ENCODE measurements around the gene TMEM17. TPM values are rescaled to one million over a fixed set of nuclear protein-coding genes. Genes with fewer than 3 reads are reported as not detected.

TMEM17 gene
- total and polyA plus RNA-seq, 2 donors (not counting 3 experiments of a cell fraction or from before 2014, with no cell fraction given) = 0.91 to 2.0 TPM

DNA sequence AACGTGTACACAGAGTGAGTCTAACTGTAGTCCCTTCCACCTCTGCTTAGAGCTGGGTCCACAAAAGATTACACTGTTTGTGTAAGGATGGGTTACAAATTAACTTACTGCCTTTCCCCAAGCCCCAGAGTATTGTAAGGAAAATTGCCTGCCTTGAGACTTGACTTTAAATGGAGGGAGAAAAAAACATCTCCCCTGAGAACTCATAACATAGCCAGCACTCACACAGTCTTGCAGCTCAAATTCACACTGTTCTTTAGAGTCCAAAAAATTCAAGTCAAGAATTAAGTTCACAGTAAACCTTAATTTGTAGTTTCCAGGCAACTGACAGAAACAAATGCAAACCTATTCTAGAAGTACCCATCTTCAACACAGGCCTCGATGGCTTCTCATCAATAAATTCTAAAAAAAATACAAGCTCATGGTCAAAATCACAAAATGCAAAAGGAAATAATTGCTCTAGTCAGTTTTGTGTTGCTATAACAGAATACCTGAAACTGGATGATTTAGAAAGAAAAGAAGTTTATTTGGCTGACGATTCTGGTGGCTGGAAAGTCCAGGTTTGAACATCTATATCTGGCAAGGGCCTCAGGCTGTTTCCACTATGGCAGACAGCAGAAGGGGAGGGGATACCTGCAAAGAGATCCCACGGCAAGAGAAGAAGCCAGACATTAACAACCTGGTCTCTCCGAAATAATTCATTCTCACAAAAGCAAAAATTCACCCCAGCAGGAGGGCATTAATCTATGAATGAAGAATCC lies 34.6 kb upstream of the TMEM17 start:
- Histone ChIP-seq H3K79me2 (ENCODE audit: control insufficient read depth, insufficient read depth, low read length) (no peaks in the 10 kb centered on the region), H3K4me2 (ENCODE audit: insufficient read depth, low read length) (no peak overlapping the region), H3K4me3 (replicated peaks in 1 of 3; ENCODE audit: insufficient read depth in 1 of 3, low read depth in 1 of 3, low read length in 3 of 3) (no peak overlapping the region), H3K9me3 (replicated peaks; ENCODE audit: control insufficient read depth, insufficient read depth, low read length) (no peaks in the 10 kb centered on the region), H3K4me1 (ENCODE audit: control insufficient read depth, extremely low read depth, insufficient read depth, low read length) (no peaks in the 10 kb centered on the region), H3K27me3 (ENCODE audit: control insufficient read depth in 2 of 2, insufficient read depth in 2 of 2, low read length in 2 of 2) (no peaks in the 10 kb centered on the region), H3K36me3 (ENCODE audit: control insufficient read depth in 2 of 2, extremely low read depth in 1 of 2, insufficient read depth in 2 of 2, low read length in 2 of 2) (no peaks in the 10 kb centered on the region), H3K9ac (replicated peaks; ENCODE audit: extremely low read depth, insufficient read depth, low read length) (no peak overlapping the region), H3K9me1 (replicated peaks; ENCODE audit: control insufficient read depth, extremely low read depth, insufficient read depth, low read length) (no peaks in the 10 kb centered on the region), H4K20me1 (replicated peaks; ENCODE audit: control insufficient read depth, extremely low read depth, insufficient read depth, low read length) (no peaks in the 10 kb centered on the region), H2AFZ (ENCODE audit: low read depth, low read length) (no peak overlapping the region), H3K27ac (ENCODE audit: insufficient read depth, low read depth, low read length) (no peak overlapping the region)
- TF ChIP-seq, protein P1, sequence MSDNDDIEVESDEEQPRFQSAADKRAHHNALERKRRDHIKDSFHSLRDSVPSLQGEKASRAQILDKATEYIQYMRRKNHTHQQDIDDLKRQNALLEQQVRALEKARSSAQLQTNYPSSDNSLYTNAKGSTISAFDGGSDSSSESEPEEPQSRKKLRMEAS (IDR thresholded peaks at IDR 0.05; ENCODE audit: insufficient read depth, insufficient read length) = no peak
- TF ChIP-seq, protein P2, sequence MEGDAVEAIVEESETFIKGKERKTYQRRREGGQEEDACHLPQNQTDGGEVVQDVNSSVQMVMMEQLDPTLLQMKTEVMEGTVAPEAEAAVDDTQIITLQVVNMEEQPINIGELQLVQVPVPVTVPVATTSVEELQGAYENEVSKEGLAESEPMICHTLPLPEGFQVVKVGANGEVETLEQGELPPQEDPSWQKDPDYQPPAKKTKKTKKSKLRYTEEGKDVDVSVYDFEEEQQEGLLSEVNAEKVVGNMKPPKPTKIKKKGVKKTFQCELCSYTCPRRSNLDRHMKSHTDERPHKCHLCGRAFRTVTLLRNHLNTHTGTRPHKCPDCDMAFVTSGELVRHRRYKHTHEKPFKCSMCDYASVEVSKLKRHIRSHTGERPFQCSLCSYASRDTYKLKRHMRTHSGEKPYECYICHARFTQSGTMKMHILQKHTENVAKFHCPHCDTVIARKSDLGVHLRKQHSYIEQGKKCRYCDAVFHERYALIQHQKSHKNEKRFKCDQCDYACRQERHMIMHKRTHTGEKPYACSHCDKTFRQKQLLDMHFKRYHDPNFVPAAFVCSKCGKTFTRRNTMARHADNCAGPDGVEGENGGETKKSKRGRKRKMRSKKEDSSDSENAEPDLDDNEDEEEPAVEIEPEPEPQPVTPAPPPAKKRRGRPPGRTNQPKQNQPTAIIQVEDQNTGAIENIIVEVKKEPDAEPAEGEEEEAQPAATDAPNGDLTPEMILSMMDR (IDR thresholded peaks at IDR 0.05; ENCODE audit: extremely low read depth in 1 of 2, insufficient read depth in 1 of 2, low read depth in 1 of 2, low read length in 2 of 2) = no peak
- no peak for TF ChIP-seq JUN (IDR thresholded peaks at IDR 0.05; ENCODE audit: borderline replicate concordance, insufficient read depth, insufficient read length, low read depth)
- no peak for TF ChIP-seq POLR2AphosphoS5 (IDR thresholded peaks at IDR 0.05; ENCODE audit: insufficient read depth, low read depth, low read length)
- TF ChIP-seq POLR2A (IDR thresholded peaks at IDR 0.05; ENCODE audit: low read depth, low read length) = no peak
- TF ChIP-seq MYC (IDR thresholded peaks at IDR 0.05; ENCODE audit: low read depth, low read length) = no peak
- dilution Hi-C loops (cut with MboI; ENCODE audit: extremely low pct_ligation_motif_present, low sequenced_read_pairs) = no loop called here
- ChIA-PET POLR2A (no interaction called here), CTCF (interaction anchor here (0.8 kb wide), 1 partner anchor 15 kb away, joined by 3 read pairs; no protein-coding TSS in a partner anchor)
- intact Hi-C loops (cut with micrococcal nuclease) = no loop called here
- DNase-seq (ENCODE audit: low read depth, low spot score) (no peak), FAIRE-seq (no peak)
- no TSS peak for BruUV-seq (replicated peaks)
